Stomach (tissue), 4 donors: Measurements from ENCODE around the gene YBX1.

Experiments
- CTCF ChIP-seq, 7 experiments: fragments of 450-650 bp in 4 of 7; fragments of 200-600 bp in 3 of 7; sonication (generic) in 3 of 7; IDR thresholded peaks; one replicate each; pipeline ENCODE4 v1.5.1; 2016 to 2019; ENCODE audit warnings: antibody characterized with exemption in 7 of 7, control low read depth in 2 of 7, mild to moderate bottlenecking in 1 of 7
- EP300 ChIP-seq: sonication (generic); formaldehyde crosslinking; IDR thresholded peaks from one replicate; pipeline ENCODE4 v1.6.1; 2017; ENCODE audit warnings: antibody characterized with exemption
- POLR2A ChIP-seq, 4 donors: fragments of 450-650 bp; IDR thresholded peaks; one replicate each; pipeline ENCODE4 v1.6.1; 2016; ENCODE audit warnings: antibody characterized with exemption in 4 of 4, control low read depth in 2 of 4, mild to moderate bottlenecking in 1 of 4, moderate library complexity in 1 of 4
- POLR2AphosphoS5 ChIP-seq, 3 donors: sonication (generic); formaldehyde crosslinking; IDR thresholded peaks; one replicate each; pipeline ENCODE4 v1.6.1; 2016; ENCODE audit warnings: antibody characterized with exemption in 3 of 3

GRCh38 chr1:42689912-42690311 is 7.7 kb downstream of the YBX1 start:
- TF ChIP-seq CTCF (IDR thresholded peaks at IDR 0.05) (no peak), POLR2A (IDR thresholded peaks at IDR 0.05) (no peak), EP300 (no peak), POLR2AphosphoS5 (IDR thresholded peaks at IDR 0.05) (no peak)
